ENCODE results near the gene CTIF. TPM values are rescaled to one million over a fixed set of nuclear protein-coding genes. Genes with fewer than 3 reads are reported as not detected.

The CTIF gene
- polyA plus RNA-seq, 4 donors = 8.1 to 22.6 (median 11.3) TPM

DNA sequence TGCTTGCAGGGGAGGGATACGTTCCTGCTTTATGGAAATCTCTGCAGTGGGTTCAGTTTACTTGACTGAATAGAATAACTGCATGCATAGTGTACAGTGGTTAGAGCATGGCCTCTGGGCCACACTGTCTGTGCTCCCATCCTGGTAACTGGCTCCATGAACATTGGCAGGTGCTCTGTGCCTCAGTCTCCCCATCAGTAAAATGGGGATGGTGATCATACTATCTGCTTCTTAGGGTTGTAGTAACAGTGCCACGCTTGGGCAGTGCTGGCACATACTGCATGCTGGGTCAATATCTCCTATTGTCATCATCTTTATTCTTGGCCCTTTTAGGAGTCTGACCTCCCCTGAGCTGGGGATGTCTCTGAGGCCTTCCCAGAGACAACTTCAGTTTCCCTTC lies 117.3 kb downstream of the CTIF start:
- DNase-seq (no peak), FAIRE-seq (no peak)
- no peaks in the 10 kb centered on the region for H3K9me3 ChIP-seq (ENCODE audit: control insufficient read depth in 2 of 2, insufficient read depth in 1 of 2, low read depth in 1 of 2, low read length in 1 of 2)
- H3K27me3 ChIP-seq (ENCODE audit: control insufficient read depth in 3 of 3, insufficient read depth in 3 of 3, low read length in 3 of 3) = no peaks in the 10 kb centered on the region
- H3K4me3 ChIP-seq (ENCODE audit: low read depth in 1 of 3, low read length in 3 of 3) = no peak overlapping the region
- 86 to 89% (median 89%) methylated on average over 2 of the region's 2 CpGs for WGBS, 3 donors
- no peak overlapping the region for H3K27ac ChIP-seq (ENCODE audit: low read depth in 1 of 3, low read length in 2 of 3)
- H3K36me3 ChIP-seq (ENCODE audit: control insufficient read depth in 3 of 3, insufficient read depth in 2 of 3, low read depth in 1 of 3, low read length in 3 of 3) = peaks cover 0 to 2% (median 0%) of the 10 kb centered on the region in 3 donors
- peaks cover 0 to 3% (median 0%) of the 10 kb centered on the region in 3 donors for H3K4me1 ChIP-seq (ENCODE audit: control insufficient read depth in 3 of 3, insufficient read depth in 2 of 3, low read depth in 1 of 3, low read length in 2 of 3)

DNA sequence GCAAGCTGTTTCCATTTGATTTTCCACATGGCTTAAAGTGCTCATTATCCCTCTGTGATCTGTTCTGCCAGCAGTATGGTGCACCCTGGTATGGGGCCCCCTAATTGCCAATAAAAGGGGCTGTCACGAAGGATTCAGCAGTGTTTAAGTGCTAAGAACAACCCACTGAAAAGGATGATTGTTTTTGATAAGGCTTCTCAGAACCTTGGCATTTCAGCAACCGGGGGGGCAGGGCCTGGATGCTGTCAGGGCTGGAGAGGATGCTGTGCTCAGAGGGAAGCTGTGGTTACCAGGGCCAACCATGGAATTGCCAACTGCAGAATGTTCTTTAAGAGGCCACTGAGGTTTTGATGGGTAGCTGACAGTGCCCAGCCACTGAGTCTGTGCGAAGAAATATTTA lies 117.8 kb downstream of the CTIF start:
- Histone ChIP-seq H3K4me1 (ENCODE audit: control insufficient read depth in 3 of 3, insufficient read depth in 2 of 3, low read depth in 1 of 3, low read length in 2 of 3) (peaks cover 0 to 3% (median 0%) of the 10 kb centered on the region in 3 donors), H3K27me3 (ENCODE audit: control insufficient read depth in 3 of 3, insufficient read depth in 3 of 3, low read length in 3 of 3) (no peaks in the 10 kb centered on the region), H3K27ac (ENCODE audit: low read depth in 1 of 3, low read length in 2 of 3) (no peak overlapping the region), H3K36me3 (ENCODE audit: control insufficient read depth in 3 of 3, insufficient read depth in 2 of 3, low read depth in 1 of 3, low read length in 3 of 3) (peaks cover 0 to 2% (median 0%) of the 10 kb centered on the region in 3 donors), H3K9me3 (ENCODE audit: control insufficient read depth in 2 of 2, insufficient read depth in 1 of 2, low read depth in 1 of 2, low read length in 1 of 2) (no peaks in the 10 kb centered on the region), H3K4me3 (ENCODE audit: low read depth in 1 of 3, low read length in 3 of 3) (no peak overlapping the region)
- DNase-seq (no peak), FAIRE-seq (no peak)
- WGBS, 3 donors = 77 to 87% (median 86%) methylated on average over 3 of the region's 3 CpGs

DNA sequence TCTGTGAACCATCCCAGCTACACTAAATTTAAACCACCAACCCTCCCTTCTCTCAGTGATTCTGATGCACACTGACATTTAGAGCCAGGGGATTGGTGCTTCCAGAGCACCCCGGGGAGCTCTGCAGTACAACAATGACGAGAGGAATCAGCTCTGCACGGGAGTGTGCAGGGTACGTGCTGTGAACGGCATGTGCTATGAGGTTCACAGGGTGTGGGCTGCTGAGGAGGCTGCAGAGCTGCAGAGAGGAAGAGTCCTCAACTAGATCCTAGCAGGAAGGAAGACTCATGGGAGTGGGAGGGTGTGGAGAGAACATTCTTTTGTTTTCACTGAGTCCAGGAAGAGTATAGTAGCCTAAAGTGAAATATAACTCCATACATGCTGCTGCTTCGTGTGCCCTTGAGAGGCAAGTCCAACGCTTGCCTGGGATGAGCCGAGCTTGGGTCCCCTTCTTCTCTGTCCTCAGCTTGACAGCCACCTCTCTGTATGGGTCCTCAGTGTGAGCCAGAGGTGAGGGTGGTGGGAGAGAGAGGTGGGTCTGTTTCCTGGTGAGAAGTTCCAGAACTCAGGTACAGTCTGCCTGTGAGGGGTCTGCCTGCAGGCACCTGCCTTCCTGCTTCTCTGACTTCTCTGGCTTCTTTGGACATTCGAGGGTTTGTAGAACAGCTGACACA lies 118.8 kb downstream of the CTIF start:
- no peaks in the 10 kb centered on the region for H3K9me3 ChIP-seq (ENCODE audit: control insufficient read depth in 2 of 2, insufficient read depth in 1 of 2, low read depth in 1 of 2, low read length in 1 of 2)
- H3K4me3 ChIP-seq (ENCODE audit: low read depth in 1 of 3, low read length in 3 of 3) = no peak overlapping the region
- H3K27me3 ChIP-seq (ENCODE audit: control insufficient read depth in 3 of 3, insufficient read depth in 3 of 3, low read length in 3 of 3) = no peaks in the 10 kb centered on the region
- no peak overlapping the region for H3K27ac ChIP-seq (ENCODE audit: low read depth in 1 of 3, low read length in 2 of 3)
- no peak for FAIRE-seq
- H3K4me1 ChIP-seq (ENCODE audit: control insufficient read depth in 3 of 3, insufficient read depth in 2 of 3, low read depth in 1 of 3, low read length in 2 of 3) = peaks cover 0 to 6% (median 0%) of the 10 kb centered on the region in 3 donors
- 69 to 87% (median 84%) methylated on average over 9 of the region's 9 CpGs for WGBS, 3 donors
- no peak for DNase-seq
- H3K36me3 ChIP-seq (ENCODE audit: control insufficient read depth in 3 of 3, insufficient read depth in 2 of 3, low read depth in 1 of 3, low read length in 3 of 3) = peaks cover 0 to 2% (median 0%) of the 10 kb centered on the region in 3 donors

DNA sequence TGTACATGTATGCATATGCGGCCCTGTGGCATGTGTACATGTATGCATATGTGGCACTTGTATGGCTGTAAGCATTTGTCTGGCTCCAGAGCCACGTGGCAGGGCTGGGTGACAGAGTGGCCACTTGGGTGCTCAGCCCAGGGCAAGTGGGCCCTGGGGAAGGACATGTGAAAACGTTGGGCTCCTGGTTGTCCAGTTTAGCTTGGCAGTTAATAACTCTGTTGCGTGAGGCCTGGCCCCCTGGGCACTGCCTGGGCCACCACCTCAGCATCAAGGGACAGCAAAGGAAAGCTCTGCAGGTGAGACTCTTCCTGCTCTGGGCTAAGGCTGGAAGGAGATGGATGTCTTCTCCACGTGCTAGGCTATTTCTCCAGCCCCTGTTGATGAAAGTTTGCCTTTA lies 119.9 kb downstream of the CTIF start:
- FAIRE-seq = no peak

DNA sequence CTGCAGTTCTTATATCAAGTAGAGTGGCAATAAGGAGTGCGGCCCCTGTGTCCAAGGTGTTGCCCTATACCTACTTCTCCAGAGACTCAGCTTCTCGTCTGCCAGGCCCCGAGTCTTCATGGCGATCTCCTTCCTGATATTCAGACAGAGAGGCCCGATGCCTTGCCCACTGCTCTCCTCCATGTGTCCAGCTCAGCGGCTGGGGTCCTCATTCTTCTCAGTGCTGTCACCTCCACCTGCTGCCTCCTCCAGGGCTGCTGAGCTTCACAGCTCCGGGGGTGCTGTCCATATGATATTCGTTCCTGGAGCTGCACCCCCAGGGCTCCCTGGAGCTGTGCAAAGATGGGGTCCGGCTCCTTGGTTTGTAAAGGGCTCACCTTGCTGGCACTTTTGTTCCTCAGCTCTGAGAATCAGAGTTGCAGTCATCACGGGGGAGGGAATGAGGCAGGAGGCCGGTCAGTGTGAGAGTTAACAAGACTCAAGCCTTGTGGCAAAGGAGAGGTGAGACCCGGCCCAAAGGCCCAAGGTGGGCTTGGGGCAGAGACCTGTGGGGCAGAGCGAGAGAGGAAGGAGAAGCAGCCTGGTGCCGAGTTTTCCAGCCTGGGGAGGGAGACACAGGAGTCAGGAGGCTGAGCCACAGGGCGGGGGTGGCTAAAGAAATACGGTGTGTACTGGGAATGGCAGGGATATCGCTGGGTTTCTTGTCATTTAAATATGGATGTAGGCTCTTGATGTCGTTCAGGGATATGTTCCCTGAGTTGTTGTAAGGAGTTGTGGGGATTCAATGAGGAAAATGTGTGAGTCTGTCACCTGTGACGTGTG lies 120.6 kb downstream of the CTIF start:
- FAIRE-seq (no peak), DNase-seq (no peak)
- WGBS, 3 donors = 92 to 96% (median 94%) methylated on average over 19 of the region's 19 CpGs
- Histone ChIP-seq H3K4me1 (ENCODE audit: control insufficient read depth in 3 of 3, insufficient read depth in 2 of 3, low read depth in 1 of 3, low read length in 2 of 3) (peaks cover 0 to 9% (median 0%) of the 10 kb centered on the region in 3 donors), H3K9me3 (ENCODE audit: control insufficient read depth in 2 of 2, insufficient read depth in 1 of 2, low read depth in 1 of 2, low read length in 1 of 2) (no peaks in the 10 kb centered on the region), H3K27me3 (ENCODE audit: control insufficient read depth in 3 of 3, insufficient read depth in 3 of 3, low read length in 3 of 3) (no peaks in the 10 kb centered on the region), H3K36me3 (ENCODE audit: control insufficient read depth in 3 of 3, insufficient read depth in 2 of 3, low read depth in 1 of 3, low read length in 3 of 3) (peaks cover 0 to 2% (median 0%) of the 10 kb centered on the region in 3 donors), H3K4me3 (ENCODE audit: low read depth in 1 of 3, low read length in 3 of 3) (no peak overlapping the region), H3K27ac (ENCODE audit: low read depth in 1 of 3, low read length in 2 of 3) (no peak overlapping the region)

More for the DNA sequence above, 119.9 kb downstream of the CTIF start:
- no peak for DNase-seq
- Histone ChIP-seq H3K36me3 (ENCODE audit: control insufficient read depth in 3 of 3, insufficient read depth in 2 of 3, low read depth in 1 of 3, low read length in 3 of 3) (peaks cover 0 to 2% (median 0%) of the 10 kb centered on the region in 3 donors), H3K9me3 (ENCODE audit: control insufficient read depth in 2 of 2, insufficient read depth in 1 of 2, low read depth in 1 of 2, low read length in 1 of 2) (no peaks in the 10 kb centered on the region), H3K4me1 (ENCODE audit: control insufficient read depth in 3 of 3, insufficient read depth in 2 of 3, low read depth in 1 of 3, low read length in 2 of 3) (peaks cover 0 to 6% (median 0%) of the 10 kb centered on the region in 3 donors), H3K27ac (ENCODE audit: low read depth in 1 of 3, low read length in 2 of 3) (no peak overlapping the region), H3K4me3 (ENCODE audit: low read depth in 1 of 3, low read length in 3 of 3) (no peak overlapping the region), H3K27me3 (ENCODE audit: control insufficient read depth in 3 of 3, insufficient read depth in 3 of 3, low read length in 3 of 3) (no peaks in the 10 kb centered on the region)
- WGBS, 3 donors = 77 to 82% (median 79%) methylated on average over 5 of the region's 5 CpGs

DNA sequence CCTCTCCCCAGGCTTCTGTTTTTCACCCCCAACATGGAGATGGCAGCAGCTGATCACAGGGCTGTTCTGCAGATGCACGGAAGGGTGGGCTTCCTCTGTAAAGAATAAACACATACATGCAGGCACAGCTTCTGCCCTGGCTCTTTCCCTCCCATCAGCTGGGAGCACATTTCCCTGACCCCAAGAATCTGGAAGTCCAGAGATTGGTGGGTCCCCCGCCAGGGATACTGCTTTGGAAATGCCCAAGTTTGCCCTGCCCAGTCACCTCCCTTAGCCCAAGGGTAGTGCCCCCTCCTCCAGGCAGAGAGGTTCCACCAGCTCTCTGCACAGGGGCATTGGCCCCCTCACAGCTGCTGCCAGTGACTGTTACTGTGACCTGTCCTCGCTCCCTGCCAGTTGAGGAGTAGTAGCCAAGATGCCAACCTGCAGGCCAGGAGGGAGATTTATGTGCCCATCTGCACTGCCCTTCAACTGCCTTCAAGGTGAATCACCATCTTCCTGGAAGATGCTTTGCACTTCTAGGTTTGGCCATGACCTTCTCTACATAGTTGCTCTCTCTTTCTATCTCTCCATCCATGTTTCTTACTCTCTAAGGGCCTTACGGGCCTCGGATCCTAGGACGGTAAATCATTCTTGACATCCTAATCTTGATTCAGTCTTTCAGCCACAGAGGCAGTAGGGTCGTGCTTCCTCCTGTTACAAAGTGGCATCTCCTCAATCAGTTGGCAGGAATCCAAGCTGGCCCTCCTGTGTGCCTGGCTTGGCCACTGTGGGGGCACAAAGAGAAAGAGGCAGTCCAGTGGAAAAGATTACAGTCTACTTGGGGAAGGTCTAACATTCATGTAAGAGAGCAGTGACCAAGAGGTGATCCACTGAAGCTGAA lies 121.8 kb downstream of the CTIF start:
- WGBS, 3 donors = 81 to 84% (median 83%) methylated on average over 7 of the region's 7 CpGs
- FAIRE-seq = no peak
- peaks cover 0 to 8% (median 0%) of the 10 kb centered on the region in 3 donors for H3K36me3 ChIP-seq (ENCODE audit: control insufficient read depth in 3 of 3, insufficient read depth in 2 of 3, low read depth in 1 of 3, low read length in 3 of 3)
- no peaks in the 10 kb centered on the region for H3K27me3 ChIP-seq (ENCODE audit: control insufficient read depth in 3 of 3, insufficient read depth in 3 of 3, low read length in 3 of 3)
- no peak overlapping the region for H3K4me3 ChIP-seq (ENCODE audit: low read depth in 1 of 3, low read length in 3 of 3)
- H3K9me3 ChIP-seq (ENCODE audit: control insufficient read depth in 2 of 2, insufficient read depth in 1 of 2, low read depth in 1 of 2, low read length in 1 of 2) = no peaks in the 10 kb centered on the region
- peaks cover 0 to 9% (median 0%) of the 10 kb centered on the region in 3 donors for H3K4me1 ChIP-seq (ENCODE audit: control insufficient read depth in 3 of 3, insufficient read depth in 2 of 3, low read depth in 1 of 3, low read length in 2 of 3)
- no peak for DNase-seq
- H3K27ac ChIP-seq (ENCODE audit: low read depth in 1 of 3, low read length in 2 of 3) = no peak overlapping the region

DNA sequence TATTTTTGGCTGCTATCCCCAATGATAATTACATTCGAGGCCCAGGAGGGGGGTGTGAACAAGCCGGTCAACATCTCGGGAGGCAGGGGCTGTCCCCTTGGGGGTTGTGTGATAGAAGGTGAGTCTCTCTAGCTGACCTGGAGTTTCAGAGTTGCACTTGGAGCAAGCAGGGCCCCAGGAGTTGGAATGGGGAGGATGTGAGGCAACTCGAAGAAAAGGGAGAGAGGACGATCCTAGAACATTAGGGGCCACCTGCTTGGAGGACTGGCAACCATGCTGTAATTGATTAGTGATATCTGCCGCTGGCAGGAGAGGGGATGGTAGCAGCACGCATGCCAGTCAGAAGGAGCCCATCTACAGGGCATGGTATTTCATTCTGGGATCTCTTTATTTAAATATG lies 122.6 kb downstream of the CTIF start:
- Histone ChIP-seq H3K27me3 (ENCODE audit: control insufficient read depth in 3 of 3, insufficient read depth in 3 of 3, low read length in 3 of 3) (no peaks in the 10 kb centered on the region), H3K36me3 (ENCODE audit: control insufficient read depth in 3 of 3, insufficient read depth in 2 of 3, low read depth in 1 of 3, low read length in 3 of 3) (peaks cover 0 to 9% (median 0%) of the 10 kb centered on the region in 3 donors), H3K27ac (ENCODE audit: low read depth in 1 of 3, low read length in 2 of 3) (no peak overlapping the region), H3K4me3 (ENCODE audit: low read depth in 1 of 3, low read length in 3 of 3) (no peak overlapping the region), H3K9me3 (ENCODE audit: control insufficient read depth in 2 of 2, insufficient read depth in 1 of 2, low read depth in 1 of 2, low read length in 1 of 2) (no peaks in the 10 kb centered on the region), H3K4me1 (ENCODE audit: control insufficient read depth in 3 of 3, insufficient read depth in 2 of 3, low read depth in 1 of 3, low read length in 2 of 3) (peaks cover 0 to 9% (median 0%) of the 10 kb centered on the region in 3 donors)
- 74 to 83% (median 79%) methylated on average over 7 of the region's 7 CpGs for WGBS, 3 donors
- no peak for DNase-seq
- no peak for FAIRE-seq

Measured in small intestine (tissue), 7 donors.